ENCODE data around the gene MIEF2. TPM values are rescaled to one million over a fixed set of nuclear protein-coding genes. Genes with fewer than 3 reads are reported as not detected.

Gene MIEF2
- total RNA-seq, 1 donor from 2014 or later: 12.2 TPM

GRCh38 chr17:18253947-18254821 lies 6.3 kb upstream of the MIEF2 start:
- TF ChIP-seq, protein P1, sequence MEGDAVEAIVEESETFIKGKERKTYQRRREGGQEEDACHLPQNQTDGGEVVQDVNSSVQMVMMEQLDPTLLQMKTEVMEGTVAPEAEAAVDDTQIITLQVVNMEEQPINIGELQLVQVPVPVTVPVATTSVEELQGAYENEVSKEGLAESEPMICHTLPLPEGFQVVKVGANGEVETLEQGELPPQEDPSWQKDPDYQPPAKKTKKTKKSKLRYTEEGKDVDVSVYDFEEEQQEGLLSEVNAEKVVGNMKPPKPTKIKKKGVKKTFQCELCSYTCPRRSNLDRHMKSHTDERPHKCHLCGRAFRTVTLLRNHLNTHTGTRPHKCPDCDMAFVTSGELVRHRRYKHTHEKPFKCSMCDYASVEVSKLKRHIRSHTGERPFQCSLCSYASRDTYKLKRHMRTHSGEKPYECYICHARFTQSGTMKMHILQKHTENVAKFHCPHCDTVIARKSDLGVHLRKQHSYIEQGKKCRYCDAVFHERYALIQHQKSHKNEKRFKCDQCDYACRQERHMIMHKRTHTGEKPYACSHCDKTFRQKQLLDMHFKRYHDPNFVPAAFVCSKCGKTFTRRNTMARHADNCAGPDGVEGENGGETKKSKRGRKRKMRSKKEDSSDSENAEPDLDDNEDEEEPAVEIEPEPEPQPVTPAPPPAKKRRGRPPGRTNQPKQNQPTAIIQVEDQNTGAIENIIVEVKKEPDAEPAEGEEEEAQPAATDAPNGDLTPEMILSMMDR (conservative IDR thresholded peaks at IDR 0.05): no peak
- no peaks in the 10 kb centered on the region for H3K9me3 Mint-ChIP-seq
- no peak for DNase-seq (ENCODE audit: low read depth, low spot score)
- H3K27ac Mint-ChIP-seq (ENCODE audit: unreplicated experiment): peak overlapping the region; percentile 62
- H3K27me3 Mint-ChIP-seq (ENCODE audit: low read depth): no peaks in the 10 kb centered on the region
- no peak overlapping the region for H3K4me3 Mint-ChIP-seq
- H3K36me3 Mint-ChIP-seq (ENCODE audit: low read depth): peaks cover 2% of the 10 kb centered on the region
- peaks cover 9% of the 10 kb centered on the region for H3K4me1 Mint-ChIP-seq

DNA sequence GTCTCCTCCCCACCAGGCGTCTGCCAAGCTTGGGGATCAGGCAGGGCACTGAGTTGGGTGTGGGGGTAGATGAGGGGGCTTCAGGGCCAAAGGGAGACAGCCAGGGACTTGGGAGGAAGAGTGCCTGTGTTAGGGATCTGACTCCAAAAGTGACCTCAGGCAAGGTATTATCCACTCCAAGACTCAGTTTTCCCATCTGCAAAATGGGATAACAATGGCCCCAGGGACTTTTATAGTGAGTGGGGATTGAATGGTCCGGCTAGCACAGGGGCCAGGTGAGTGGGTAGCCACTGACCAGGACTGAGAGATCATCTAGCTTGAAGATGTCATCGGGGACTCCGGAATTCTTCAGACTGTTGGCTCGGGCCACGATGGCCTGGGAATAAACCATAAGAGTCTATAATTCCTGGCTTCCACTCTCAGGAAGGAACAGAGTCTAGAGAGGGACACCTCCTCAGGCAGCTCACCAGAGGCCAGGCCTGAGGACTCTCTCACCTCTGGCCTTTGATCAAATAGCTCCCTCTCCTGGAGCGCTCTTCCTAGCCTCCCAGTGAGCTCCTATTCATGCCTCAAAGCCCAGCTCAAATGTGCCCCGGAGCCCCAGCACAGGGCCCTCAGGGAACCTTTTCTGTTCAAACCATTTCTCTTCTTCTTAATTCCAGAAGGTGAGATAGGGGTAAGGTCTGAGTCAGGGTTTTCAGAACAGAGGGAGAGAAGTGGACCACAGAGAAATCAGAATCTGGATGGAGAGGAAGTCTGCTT lies 5.4 kb upstream of the MIEF2 start:
- Mint-ChIP-seq H3K27ac (ENCODE audit: unreplicated experiment) (no peak overlapping the region), H3K4me3 (peak overlapping the region; percentile 70), H3K4me1 (peaks cover 13% of the 10 kb centered on the region), H3K9me3 (no peaks in the 10 kb centered on the region), H3K36me3 (ENCODE audit: low read depth) (peaks cover 2% of the 10 kb centered on the region), H3K27me3 (ENCODE audit: low read depth) (no peaks in the 10 kb centered on the region)
- TF ChIP-seq, protein P1 (conservative IDR thresholded peaks at IDR 0.05): no peak
- no peak for DNase-seq (ENCODE audit: low read depth, low spot score)

GRCh38 chr17:18256351-18256750 lies 4.1 kb upstream of the MIEF2 start:
- peak overlapping the region; percentile 62 for H3K4me3 Mint-ChIP-seq
- DNase-seq (ENCODE audit: low read depth, low spot score): no peak
- H3K27ac Mint-ChIP-seq (ENCODE audit: unreplicated experiment): no peak overlapping the region
- TF ChIP-seq, protein P1 (conservative IDR thresholded peaks at IDR 0.05): no peak
- peaks cover 16% of the 10 kb centered on the region for H3K4me1 Mint-ChIP-seq
- H3K9me3 Mint-ChIP-seq: no peaks in the 10 kb centered on the region
- peaks cover 2% of the 10 kb centered on the region for H3K36me3 Mint-ChIP-seq (ENCODE audit: low read depth)
- H3K27me3 Mint-ChIP-seq (ENCODE audit: low read depth): no peaks in the 10 kb centered on the region

DNA sequence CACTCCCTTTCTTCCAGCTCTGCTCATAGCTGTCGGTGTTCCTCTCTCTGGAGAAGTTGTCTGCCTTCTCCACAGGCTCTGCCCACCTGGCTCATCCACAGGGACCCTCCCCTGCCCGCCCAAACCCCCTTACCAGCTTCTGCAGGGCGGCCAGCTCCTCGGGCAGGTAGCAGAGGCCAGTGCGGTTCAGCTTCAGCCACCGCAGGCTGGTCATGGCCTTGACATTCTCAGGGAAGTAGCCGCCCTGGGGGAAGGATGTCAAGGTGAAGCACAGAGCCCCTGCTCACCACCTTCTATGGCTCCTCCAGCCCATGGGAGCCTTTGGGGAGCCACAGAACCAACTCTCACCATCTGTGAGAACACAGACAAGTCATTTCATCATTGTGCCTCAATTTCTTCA lies 3.7 kb upstream of the MIEF2 start:
- H3K27me3 Mint-ChIP-seq (ENCODE audit: low read depth): no peaks in the 10 kb centered on the region
- TF ChIP-seq, protein P1 (conservative IDR thresholded peaks at IDR 0.05): no peak
- H3K4me3 Mint-ChIP-seq: peak overlapping the region; percentile 96
- H3K27ac Mint-ChIP-seq (ENCODE audit: unreplicated experiment): no peak overlapping the region
- no peaks in the 10 kb centered on the region for H3K9me3 Mint-ChIP-seq
- H3K36me3 Mint-ChIP-seq (ENCODE audit: low read depth): no peaks in the 10 kb centered on the region
- DNase-seq (ENCODE audit: low read depth, low spot score): no peak
- H3K4me1 Mint-ChIP-seq: peaks cover 16% of the 10 kb centered on the region

DNA sequence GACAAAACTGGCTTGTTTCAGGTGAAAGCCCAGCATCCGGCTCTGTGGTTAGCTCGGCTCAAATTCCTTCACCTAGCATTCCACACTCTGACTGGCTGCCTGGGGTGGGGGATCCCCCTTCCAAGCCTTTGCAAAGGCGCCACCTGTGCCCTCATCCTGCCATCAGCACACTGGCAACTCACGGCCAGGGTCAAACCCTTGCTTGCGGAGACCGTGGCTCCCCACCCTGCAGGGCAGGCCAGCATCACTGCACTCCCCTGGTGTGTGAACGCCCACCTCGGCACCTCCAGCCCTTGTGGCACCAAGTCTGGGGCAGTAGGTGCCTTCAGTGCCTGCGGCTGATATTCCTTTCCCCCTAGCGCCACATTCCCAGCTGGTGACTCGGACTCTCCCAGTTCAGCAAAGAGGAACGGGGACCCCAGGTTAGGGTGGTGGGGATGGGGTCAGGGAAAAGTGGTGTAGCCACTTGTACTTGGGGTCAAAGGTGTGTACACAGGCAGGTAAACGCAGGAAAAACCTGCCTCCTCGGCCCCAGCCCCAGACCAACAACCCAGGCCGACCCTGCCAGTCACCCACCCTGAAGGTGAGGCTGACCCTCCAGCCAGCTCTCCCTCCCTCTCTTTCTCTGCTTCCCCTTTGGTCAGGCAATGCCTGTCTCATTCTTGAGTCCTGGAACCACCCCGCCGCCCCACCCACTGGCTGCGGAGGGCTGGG lies 3.0 kb upstream of the MIEF2 start:
- DNase-seq (ENCODE audit: low read depth, low spot score): no peak
- no peaks in the 10 kb centered on the region for H3K27me3 Mint-ChIP-seq (ENCODE audit: low read depth)
- H3K9me3 Mint-ChIP-seq: no peaks in the 10 kb centered on the region
- peak overlapping the region; percentile 73 for H3K27ac Mint-ChIP-seq (ENCODE audit: unreplicated experiment)
- H3K4me1 Mint-ChIP-seq: peaks cover 16% of the 10 kb centered on the region
- H3K36me3 Mint-ChIP-seq (ENCODE audit: low read depth): no peaks in the 10 kb centered on the region
- peak overlapping the region; percentile 96 for H3K4me3 Mint-ChIP-seq
- TF ChIP-seq, protein P1 (conservative IDR thresholded peaks at IDR 0.05): no peak
